PC-3 (cell line): ENCODE results near the gene WTAP.

ENCODE experiments used
- CTCF ChIP-seq: fragments of 300-600 bp; sonication (generic); conservative IDR thresholded peaks from 2 replicates; pipeline ENCODE4 v1.5.1; 2017; ENCODE audit warnings: antibody characterized with exemption, low read depth, mild to moderate bottlenecking, low read length
- EZH2 ChIP-seq: fragments of 300-600 bp; sonication (generic); IDR thresholded peaks from one replicate; pipeline ENCODE4 v1.6.1; 2017; ENCODE audit warnings: antibody characterized with exemption, mild to moderate bottlenecking, low read length; ENCODE audit not compliant: unreplicated experiment

- TF ChIP-seq EZH2, result no peak
- TF ChIP-seq CTCF, result no peak
These were observed 41.3 kb upstream of the WTAP start for GRCh38 chr6:159686040-159686439.
